HepG2 (cell line): ENCODE measurements around the gene LCP2. TPM values are rescaled to one million over a fixed set of nuclear protein-coding genes. Genes with fewer than 3 reads are reported as not detected.

Experiments
- ATAC-seq: fragments of 200-7000 bp; cut with Tn5 transposase; 3 replicates; pipeline ENCODE4 v1.9.1; 2020; ENCODE audit warnings: mild to moderate bottlenecking, moderate library complexity
- BruUV-seq: library from RNA; stranded (reverse); fragments of 400-500 nt; replicated peaks from 2 replicates; lab custom pipeline; 2021; lab: Mats Ljungman, UMichigan
- CTCF ChIA-PET: fragments of 300-600 bp; formaldehyde crosslinking; extraction: SDS; loops from one replicate; lab custom pipeline; 2021; ENCODE audit warnings: low total read pairs, inconsistent platforms, low intra/inter-chr PET ratio; lab: Yijun Ruan, JAX
- POLR2A ChIA-PET: fragments of 350-600 bp; sonication (Branson Sonifier 250); formaldehyde crosslinking; loops from one replicate; lab custom pipeline; 2020; ENCODE audit warnings: antibody characterized with exemption, inconsistent platforms; lab: Yijun Ruan, JAX
- DNase-seq: peaks from one replicate; pipeline ENCODE4 v3.0.0-alpha.2; 2015; ENCODE audit warnings: low spot score
- FAIRE-seq: peaks from 3 replicates; lab custom pipeline; 2011; peaks lifted over from hg19 to GRCh38; lab: Jason Lieb, UNC
- H2AFZ ChIP-seq: one replicate; pipeline ENCODE4 v1.6.1; 2011; ENCODE audit warnings: low read length, inconsistent platforms
- H3K27ac ChIP-seq: fragments of 300-600 bp; 3 replicates; pipeline ENCODE4 v1.8.0; 2011; ENCODE audit warnings: mixed run types, mild to moderate bottlenecking, mixed read lengths, low read length, inconsistent platforms; ENCODE audit not compliant: insufficient read depth; ENCODE audit errors: extremely low read length
- H3K27me3 ChIP-seq, 2 experiments: fragments of 200-600 bp in 1 of 2; 2 replicates in 1 of 2; 3 replicates in 1 of 2; pipeline versions ENCODE4 v1.6.0 to v1.8.0; 2011; ENCODE audit warnings: low read length in 2 of 2, mild to moderate bottlenecking in 2 of 2, moderate library complexity in 2 of 2, inconsistent platforms in 1 of 2; ENCODE audit not compliant: insufficient read depth in 2 of 2, control insufficient read depth in 1 of 2
- H3K36me3 ChIP-seq, 2 experiments: fragments of 200-600 bp in 1 of 2; replicated peaks in 1 of 2; 2 replicates in 1 of 2; 3 replicates in 1 of 2; pipeline versions ENCODE4 v1.5.1 to v1.8.0; 2011; ENCODE audit warnings: low read length in 2 of 2, inconsistent platforms in 1 of 2; ENCODE audit not compliant: insufficient read depth in 2 of 2, control insufficient read depth in 1 of 2
- H3K4me1 ChIP-seq: 2 replicates; pipeline ENCODE4 v1.5.1; 2012; ENCODE audit warnings: low read length, inconsistent platforms; ENCODE audit not compliant: insufficient read depth
- H3K4me2 ChIP-seq: 2 replicates; pipeline ENCODE4 v1.6.0; 2011; ENCODE audit warnings: low read depth, low read length, inconsistent platforms
- H3K4me3 ChIP-seq, 3 experiments: fragments of 200-600 bp in 1 of 3; sonication (generic), shearing (Covaris generic) in 1 of 3; replicated peaks in 1 of 3; 2 replicates each; pipeline ENCODE4 v1.5.1; 2011 to 2016; ENCODE audit warnings: low read length in 3 of 3, inconsistent platforms in 2 of 3, low read depth in 2 of 3, mild to moderate bottlenecking in 2 of 3, control low read depth in 1 of 3, mixed read lengths in 1 of 3; ENCODE audit not compliant: insufficient read depth in 1 of 3
- H3K79me2 ChIP-seq: one replicate; pipeline ENCODE4 v1.6.1; 2011; ENCODE audit warnings: low read length, inconsistent platforms; ENCODE audit not compliant: insufficient read depth
- H3K9ac ChIP-seq: 2 replicates; pipeline ENCODE4 v1.6.0; 2011; ENCODE audit warnings: mild to moderate bottlenecking, low read depth, low read length, inconsistent platforms; ENCODE audit not compliant: insufficient read depth
- H3K9me3 ChIP-seq: 2 replicates; pipeline ENCODE4 v1.5.1; 2012; ENCODE audit warnings: mild to moderate bottlenecking, low read length
- H4K20me1 ChIP-seq: 2 replicates; pipeline ENCODE4 v1.6.0; 2011; ENCODE audit warnings: inconsistent platforms, mild to moderate bottlenecking, low read length, moderate library complexity; ENCODE audit not compliant: insufficient read depth
- ARNTL ChIP-seq: sonication (generic); formaldehyde crosslinking; IDR thresholded peaks from 2 replicates; pipeline ENCODE4 v1.4.0; 2020; ENCODE audit warnings: mild to moderate bottlenecking, missing genetic modification reagents
- CBX1 ChIP-seq: IDR thresholded peaks from one replicate; pipeline ENCODE4 v1.6.1; 2016; ENCODE audit warnings: antibody characterized with exemption, low read depth
- FOXK1 ChIP-seq: sonication (generic); formaldehyde crosslinking; IDR thresholded peaks from 2 replicates; pipeline ENCODE4 v1.4.0; 2020; ENCODE audit warnings: low read depth, missing genetic modification reagents, borderline replicate concordance
- JUND ChIP-seq: sonication (generic); formaldehyde crosslinking; IDR thresholded peaks from 2 replicates; pipeline ENCODE4 v1.8.0; 2022; ENCODE audit warnings: mild to moderate bottlenecking, missing genetic modification reagents
- KIAA2018 ChIP-seq: sonication (generic); formaldehyde crosslinking; IDR thresholded peaks from 2 replicates; pipeline ENCODE4 v1.5.0; 2020; ENCODE audit warnings: mild to moderate bottlenecking, missing genetic modification reagents, borderline replicate concordance
- MTA1 ChIP-seq: sonication (generic); formaldehyde crosslinking; IDR thresholded peaks from 2 replicates; pipeline ENCODE4 v1.4.0; 2020; ENCODE audit warnings: missing genetic modification reagents, mild to moderate bottlenecking, borderline replicate concordance
- ZBTB49 ChIP-seq: sonication (generic); formaldehyde crosslinking; IDR thresholded peaks from 2 replicates; pipeline ENCODE4 v1.4.0; 2020; ENCODE audit warnings: missing genetic modification reagents, borderline replicate concordance
- ZIK1 ChIP-seq: sonication (generic); formaldehyde crosslinking; IDR thresholded peaks from 2 replicates; pipeline ENCODE4 v1.5.0; 2020; ENCODE audit warnings: mild to moderate bottlenecking, low read depth, missing genetic modification reagents, borderline replicate concordance
- ZNF281 ChIP-seq: sonication (generic); formaldehyde crosslinking; IDR thresholded peaks from 2 replicates; pipeline ENCODE4 v1.4.0; 2020; ENCODE audit warnings: missing genetic modification reagents, borderline replicate concordance
- ZNF816 ChIP-seq: sonication (generic); formaldehyde crosslinking; IDR thresholded peaks from 2 replicates; pipeline ENCODE4 v1.8.0; 2022; ENCODE audit warnings: missing genetic modification reagents, mild to moderate bottlenecking, borderline replicate concordance
- ZSCAN20 ChIP-seq: sonication (generic); formaldehyde crosslinking; IDR thresholded peaks from 2 replicates; pipeline ENCODE4 v1.4.0; 2020; ENCODE audit warnings: missing genetic modification reagents, mild to moderate bottlenecking, borderline replicate concordance
- ZSCAN9 ChIP-seq: IDR thresholded peaks from 2 replicates; pipeline ENCODE4 v1.6.1; 2016; ENCODE audit warnings: borderline replicate concordance
- WGBS: methylation state at CpG from one replicate; pipeline ENCODE4 v1.1.6; 2017; ENCODE audit warnings: low lambda C conversion rate; 5-methylcytosine and 5-hydroxymethylcytosine counted together
- in situ Hi-C: cut with HindIII; loops from 2 replicates; pipeline ENCODE4 v1.10.0; 2017; ENCODE audit warnings: low pct_unique_long_range_greater_than_20kb; ENCODE audit not compliant: extremely low pct_ligation_motif_present
- intact Hi-C: fragments of 100-400 bp; cut with micrococcal nuclease; formaldehyde crosslinking; loops from one replicate; pipeline ENCODE4 v1.10.0; 2022; ENCODE audit not compliant: unreplicated experiment
- polyA plus RNA-seq, 8 experiments: library from polyadenylated mRNA; depleted of rRNA in 3 of 8; stranded (reverse) in 7 of 8; unstranded in 1 of 8; fragments of >200 nt; fragmentation: Illumina TruSeq in 4 of 8; extraction: Trizol in 4 of 8; gene quantifications; 2 replicates each; pipeline versions ENCODE4 v1.2.1 to v1.2.3, GENCODE V29; 2011 to 2016; ENCODE audit warnings: low read depth in 4 of 8, missing spikeins in 1 of 8, mixed read lengths in 1 of 8; ENCODE audit not compliant: insufficient read depth in 1 of 8
- total RNA-seq, 5 experiments: library from RNA; depleted of rRNA; stranded (reverse); fragments of >200 nt; fragmentation: Illumina TruSeq; extraction: Trizol; gene quantifications; 2 replicates each; pipeline ENCODE4 v1.2.3, GENCODE V29; 2016; ENCODE audit warnings: low read depth in 1 of 5

LCP2 gene
- total and polyA plus RNA-seq, 2 of the 13 experiments (the other 11 are each of a cell fraction or from before 2014, with no cell fraction given): not detected

GRCh38 chr5:170289121-170289520, 8.5 kb downstream of the LCP2 start:
- CTCF ChIA-PET: no interaction called here
- TF ChIP-seq JUND (CRISPR knock-in tag) (no peak), ZNF281 (CRISPR knock-in tag) (no peak), ZNF816 (CRISPR knock-in tag) (no peak), ZSCAN9 (CRISPR knock-in tag) (no peak), ZSCAN20 (CRISPR knock-in tag) (no peak), ZIK1 (no peak), ARNTL (CRISPR knock-in tag) (no peak), CBX1 (no peak), MTA1 (no peak), KIAA2018 (no peak), ZBTB49 (no peak), FOXK1 (no peak)

More at GRCh38 chr5:170289121-170289520, 8.5 kb downstream of the LCP2 start:
- H3K4me3 ChIP-seq: no peak overlapping the region
- WGBS: 3% methylated on average over 3 of the region's 3 CpGs
- DNase-seq: no peak
- no peak overlapping the region for H3K27ac ChIP-seq
- no TSS peak for BruUV-seq
- no peak for ATAC-seq
- intact Hi-C loops: no loop called here
- FAIRE-seq: no peak
- no peaks in the 10 kb centered on the region for H3K36me3 ChIP-seq
- H3K27me3 ChIP-seq: peaks cover 0 to 5% of the 10 kb centered on the region in 2 experiments; a peak in 2 of 5 replicates
- H3K9me3 ChIP-seq: peaks cover 9% of the 10 kb centered on the region
- no peaks in the 10 kb centered on the region for H3K79me2 ChIP-seq
- H3K4me2 ChIP-seq: no peak overlapping the region
- POLR2A ChIA-PET: no interaction called here
- no peak overlapping the region for H3K9ac ChIP-seq
- H4K20me1 ChIP-seq: no peaks in the 10 kb centered on the region
- no peaks in the 10 kb centered on the region for H3K4me1 ChIP-seq
- H2AFZ ChIP-seq: no peak overlapping the region
- in situ Hi-C loops: no loop called here
